GM21576 (cell line): Measurements from ENCODE around the gene TADA2B.

Experiments used
- ATAC-seq: cut with Tn5 transposase; IDR thresholded peaks from one replicate; pipeline ENCODE4 v1.9.1; 2021; ENCODE audit warnings: mild to moderate bottlenecking, moderate library complexity; ENCODE audit not compliant: unreplicated experiment

TADA2B gene

GRCh38 chr4:7055990-7056325 is 12.8 kb downstream of the TADA2B start:
- no peak for ATAC-seq

DNA sequence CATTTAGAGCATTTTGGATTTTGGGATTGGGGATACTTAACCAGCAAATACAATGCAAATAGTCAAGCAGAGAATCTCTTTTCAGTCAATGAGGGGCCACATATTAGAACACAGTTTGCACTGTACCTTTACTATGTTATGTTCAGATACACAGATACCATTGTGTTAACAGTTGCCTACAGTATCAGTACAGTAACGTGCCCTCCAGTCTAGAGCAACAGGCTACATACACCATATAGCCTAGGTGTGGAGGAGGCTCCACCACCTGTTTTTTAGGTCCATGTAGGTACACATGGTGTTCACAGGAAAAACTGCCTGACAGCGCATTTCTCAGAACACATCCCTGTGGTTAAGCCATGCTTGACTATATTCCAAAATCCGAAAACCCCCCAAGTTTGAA is 15.6 kb downstream of the TADA2B start:
- no peak for ATAC-seq

DNA sequence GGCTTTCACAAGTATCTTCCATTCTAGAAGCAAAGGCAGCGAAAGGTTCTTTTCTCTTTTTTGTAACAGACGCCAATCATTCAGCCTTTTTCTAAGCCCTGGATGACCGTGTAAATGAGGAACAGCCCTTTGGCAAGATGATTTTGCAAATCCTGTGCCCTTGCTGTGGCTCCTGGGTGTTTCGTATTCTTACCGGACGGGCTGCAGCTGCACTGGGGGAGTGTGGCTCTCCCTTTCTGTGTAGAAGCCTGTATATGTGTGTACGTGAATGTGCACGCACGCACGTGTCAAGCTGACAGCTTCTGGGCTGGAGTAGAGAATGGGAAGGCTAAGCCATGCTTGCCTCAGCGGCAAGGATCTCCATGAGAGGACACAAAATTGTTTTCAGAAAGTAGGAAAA is 16.5 kb downstream of the TADA2B start:
- ATAC-seq: no peak

GRCh38 chr4:7060346-7061150 is 17.4 kb downstream of the TADA2B start:
- ATAC-seq: no peak

- ATAC-seq: no peak
These were observed 18.6 kb downstream of the TADA2B start for GRCh38 chr4:7061815-7062214.

GRCh38 chr4:7062816-7063215 is 19.6 kb downstream of the TADA2B start:
- ATAC-seq: no peak

- ATAC-seq: no peak
These were observed 20.2 kb downstream of the TADA2B start for GRCh38 chr4:7063362-7063761.

DNA sequence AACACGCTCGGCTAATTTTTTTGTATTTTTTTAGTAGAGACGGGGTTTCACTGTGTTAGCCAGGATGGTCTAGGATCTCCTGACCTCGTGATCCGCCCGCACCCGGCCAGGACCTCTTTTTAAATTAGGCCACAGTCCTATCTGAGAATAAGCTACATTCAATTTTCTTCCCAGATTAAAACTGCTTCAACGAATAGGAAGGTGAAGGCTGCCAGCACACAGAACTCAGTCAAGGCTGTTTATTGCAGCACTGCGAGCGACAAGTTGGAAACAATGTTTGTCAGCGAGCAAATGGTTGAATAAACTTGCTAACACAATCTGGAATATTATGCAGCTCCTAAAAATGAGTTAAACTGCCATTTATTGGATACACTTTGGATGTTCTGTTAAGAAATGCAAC is 22.8 kb downstream of the TADA2B start:
- ATAC-seq: no peak

DNA sequence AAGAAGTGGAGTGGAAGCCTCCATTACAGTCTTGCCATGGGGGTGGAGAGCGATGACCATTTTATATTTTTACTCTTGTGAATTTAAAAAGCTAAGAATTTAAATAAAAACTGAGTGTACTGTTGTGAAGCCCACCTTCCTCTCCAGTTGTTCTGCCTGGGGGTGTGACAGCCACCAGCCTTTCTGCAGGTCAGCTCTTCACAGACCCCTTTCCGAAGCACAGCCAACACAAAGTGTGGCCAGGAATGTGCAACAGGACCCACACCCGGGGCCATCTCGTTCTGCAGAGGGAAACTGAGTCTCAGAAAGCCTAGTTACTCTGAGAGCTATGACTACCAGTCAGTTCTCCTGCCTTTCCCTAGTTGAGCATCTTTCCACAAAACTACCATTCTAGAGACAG is 23.3 kb downstream of the TADA2B start:
- no peak for ATAC-seq

DNA sequence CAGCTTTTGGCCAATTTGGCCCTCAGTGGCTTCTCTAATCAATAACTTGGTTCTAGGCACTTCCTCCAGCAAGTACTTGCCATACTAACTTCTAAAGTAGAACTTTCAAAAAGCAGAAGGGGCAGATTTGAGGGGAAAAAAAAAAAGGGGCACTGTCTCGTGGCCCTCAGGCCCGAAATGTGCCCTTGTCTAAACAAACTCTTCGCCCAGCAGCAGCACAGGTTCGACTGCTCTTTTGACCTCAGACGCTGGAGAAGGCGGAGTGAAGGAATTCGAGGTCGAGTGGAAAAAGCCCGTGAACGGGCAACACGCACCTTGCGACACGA is 23.9 kb downstream of the TADA2B start:
- ATAC-seq: no peak

DNA sequence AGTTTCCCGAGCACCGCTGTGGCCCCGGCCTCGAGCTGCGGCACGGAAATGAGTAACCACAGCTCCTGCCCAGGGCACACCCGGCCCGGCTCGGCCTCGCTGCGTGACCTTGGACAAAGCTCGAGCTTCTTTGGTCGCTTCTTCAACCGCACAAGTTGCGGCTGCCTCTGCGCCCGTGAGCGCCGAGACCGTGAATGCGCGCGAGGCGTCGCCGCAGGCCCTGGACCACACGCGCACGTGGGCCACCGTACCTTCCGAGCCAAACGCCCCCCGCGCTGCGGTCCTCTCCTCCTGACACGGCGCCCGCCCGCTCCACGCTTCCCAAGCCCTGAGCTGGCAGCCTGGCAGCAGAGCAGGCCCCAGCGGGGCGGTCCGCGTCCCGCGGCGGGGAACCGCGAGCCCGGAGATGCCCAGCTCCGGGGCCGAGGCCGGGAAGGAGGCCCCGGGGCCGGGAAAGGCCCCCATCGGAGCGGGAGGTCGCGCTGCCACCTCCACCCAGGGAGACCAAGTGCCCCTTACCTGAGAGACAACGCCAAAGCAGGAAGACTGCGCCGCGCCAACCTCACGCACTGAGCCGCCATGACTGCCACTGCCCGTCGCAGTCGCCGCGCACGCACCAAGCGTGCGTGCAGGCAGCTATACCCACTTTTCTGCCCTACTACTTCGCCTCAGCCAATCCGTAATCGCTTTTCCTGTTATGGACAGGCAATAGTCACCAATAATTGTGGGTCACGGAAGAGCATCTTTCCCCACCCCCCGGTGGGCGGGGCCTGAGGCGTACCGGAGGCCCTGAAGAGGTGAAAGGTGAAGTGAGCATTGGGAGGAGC is 24.5 kb downstream of the TADA2B start, which contains the start of gene GRPEL1:
GRPEL1 (minus strand) TSS at position 613 of the 827 bp plus-strand sequence; CDS start at position 581, 32 bp downstream.
- ATAC-seq: peak; percentile 90

GRCh38 chr4:7068279-7068842 is 25.2 kb downstream of the TADA2B start:
- peak; percentile 13 for ATAC-seq

- no peak for ATAC-seq
These were observed 25.7 kb downstream of the TADA2B start for GRCh38 chr4:7068883-7069282.

- ATAC-seq: peak; percentile 33
These were observed 27.7 kb downstream of the TADA2B start for GRCh38 chr4:7070729-7071511.

DNA sequence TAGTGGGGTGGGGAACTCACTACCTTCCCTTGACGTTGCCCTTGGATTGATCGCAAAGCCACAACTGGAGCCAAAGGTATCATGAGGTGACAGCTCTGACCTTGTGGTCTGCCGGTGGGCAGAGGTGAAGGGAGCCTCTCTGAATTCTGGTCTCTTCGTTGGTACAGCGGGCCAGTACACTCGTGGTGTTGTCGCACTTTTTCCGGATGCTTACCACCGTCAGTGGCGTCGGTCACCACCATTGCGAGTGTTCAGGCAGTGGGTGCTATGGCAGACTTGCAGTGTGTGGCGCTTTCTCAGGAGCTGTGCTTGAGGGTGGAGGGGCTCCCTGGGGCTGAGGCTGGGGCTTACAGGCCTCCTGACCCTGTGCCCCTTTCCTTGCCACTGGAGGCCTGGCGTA is 29.9 kb downstream of the TADA2B start:
- ATAC-seq: no peak

DNA sequence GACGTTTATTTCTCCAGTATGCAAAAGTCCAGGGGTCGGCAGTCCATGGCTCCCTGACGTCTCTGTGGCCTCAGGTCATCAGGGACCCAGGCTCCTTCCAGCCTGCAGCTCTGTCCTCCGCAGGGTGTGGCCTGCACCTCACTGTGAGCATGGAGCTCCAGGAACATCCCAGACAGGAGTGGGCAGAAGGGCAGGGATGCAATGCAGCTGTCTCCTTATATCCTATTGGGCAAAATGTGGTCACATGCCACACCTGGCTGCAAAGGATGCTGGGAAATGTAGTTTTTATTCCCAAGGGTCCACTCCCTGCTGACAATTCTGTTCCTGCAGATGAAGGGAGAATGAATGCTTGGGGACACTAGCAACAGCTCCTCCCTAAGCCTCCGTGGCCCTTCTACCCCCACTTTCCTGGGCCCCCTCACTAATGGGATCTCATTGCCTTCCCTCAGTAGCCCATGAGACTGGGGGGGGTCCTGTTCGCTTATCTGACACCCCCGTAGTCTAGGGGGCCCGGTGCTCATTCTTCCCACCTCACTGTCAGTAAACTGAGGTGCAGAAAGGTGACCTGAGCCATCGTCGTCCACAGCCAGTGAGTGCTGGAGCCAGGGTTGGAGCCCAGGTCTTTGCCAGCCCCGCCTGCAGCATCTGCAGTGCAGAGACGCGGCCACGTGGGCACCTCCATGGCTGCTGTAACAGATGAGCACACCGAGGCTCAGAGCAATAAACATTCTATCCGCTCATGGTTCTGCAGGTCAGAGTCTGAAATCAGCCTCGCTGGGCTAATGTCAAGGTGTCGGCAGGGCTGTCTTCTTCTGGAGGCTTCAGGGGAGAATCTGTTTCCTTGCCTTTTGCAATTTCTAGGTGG is 30.6 kb downstream of the TADA2B start:
- no peak for ATAC-seq

- ATAC-seq: no peak
These were observed 31.3 kb downstream of the TADA2B start for GRCh38 chr4:7074426-7074825.

GRCh38 chr4:7075962-7076695 is 33.0 kb downstream of the TADA2B start:
- ATAC-seq: no peak

DNA sequence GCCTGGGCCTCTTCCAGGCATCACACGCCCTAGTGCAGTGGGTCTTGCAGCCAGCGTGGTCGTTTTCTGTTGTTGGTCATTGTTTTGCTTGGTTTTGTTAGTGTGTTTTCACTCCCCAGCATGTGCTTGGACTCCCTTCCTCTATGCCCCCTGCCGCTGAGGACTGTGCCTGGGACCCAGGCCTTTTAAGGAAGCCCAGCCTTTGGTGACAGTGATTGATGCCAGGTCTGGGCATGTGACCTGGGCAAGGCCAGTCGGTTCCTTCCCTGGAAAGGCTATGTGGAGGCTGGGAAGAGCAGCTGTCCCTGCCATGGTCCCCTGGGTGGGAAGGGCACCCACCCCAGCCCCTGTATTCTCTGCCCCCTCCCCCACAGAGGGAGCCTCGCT is 33.5 kb downstream of the TADA2B start:
- ATAC-seq: no peak

- ATAC-seq: no peak
These were observed 34.2 kb downstream of the TADA2B start for GRCh38 chr4:7077371-7077770.
